MCF 10A (cell line): ENCODE results near the gene MICALL2. TPM values are rescaled to one million over a fixed set of nuclear protein-coding genes. Genes with fewer than 3 reads are reported as not detected.

ENCODE experiments used
- BruUV-seq: library from RNA; stranded (reverse); fragments of 400-500 nt; replicated peaks from 2 replicates; lab custom pipeline; 2021; lab: Mats Ljungman, UMichigan
- CTCF ChIA-PET: fragments of 300-600 bp; sonication (Branson Sonifier 250); formaldehyde crosslinking; extraction: SDS; loops from one replicate; lab custom pipeline; 2021; ENCODE audit warnings: antibody characterized with exemption, inconsistent platforms; lab: Yijun Ruan, JAX
- POLR2A ChIA-PET: fragments of 300-600, 350-650 bp; sonication (Branson Sonifier 250); formaldehyde crosslinking; extraction: SDS; loops from one replicate; lab custom pipeline; 2020; ENCODE audit warnings: antibody characterized with exemption, inconsistent platforms; lab: Yijun Ruan, JAX
- DNase-seq: peaks from one replicate; pipeline ENCODE4 v3.0.0-alpha.2; 2018; ENCODE audit not compliant: unreplicated experiment
- H3K27ac Mint-ChIP-seq: one replicate; pipeline ENCODE4 v1.8.0; 2022; ENCODE audit warnings: mild to moderate bottlenecking, low read depth, mixed read lengths; ENCODE audit not compliant: unreplicated experiment
- H3K27me3 Mint-ChIP-seq: one replicate; pipeline ENCODE4 v1.8.0; 2022; ENCODE audit warnings: mixed read lengths; ENCODE audit not compliant: insufficient read depth, unreplicated experiment
- H3K36me3 Mint-ChIP-seq: one replicate; pipeline ENCODE4 v1.8.0; 2022; ENCODE audit warnings: mild to moderate bottlenecking, moderate library complexity, mixed read lengths; ENCODE audit not compliant: insufficient read depth, unreplicated experiment
- H3K4me1 Mint-ChIP-seq: one replicate; pipeline ENCODE4 v1.8.0; 2022; ENCODE audit warnings: mixed read lengths; ENCODE audit not compliant: insufficient read depth, unreplicated experiment
- H3K4me3 Mint-ChIP-seq: one replicate; pipeline ENCODE4 v1.8.0; 2022; ENCODE audit warnings: mild to moderate bottlenecking, moderate library complexity, mixed read lengths; ENCODE audit not compliant: unreplicated experiment
- H3K9me3 Mint-ChIP-seq: one replicate; pipeline ENCODE4 v1.8.0; 2022; ENCODE audit warnings: mixed read lengths; ENCODE audit not compliant: unreplicated experiment
- CTCF ChIP-seq: fragments of 200-600 bp; IDR thresholded peaks from one replicate; pipeline ENCODE4 v1.8.0; 2022; ENCODE audit warnings: antibody characterized with exemption, mild to moderate bottlenecking; ENCODE audit not compliant: unreplicated experiment
- intact Hi-C: fragments of 100-400 bp; cut with micrococcal nuclease; formaldehyde crosslinking; loops from 2 replicates; pipeline ENCODE4 v1.14.1; 2022
- total RNA-seq: library from RNA; stranded (reverse); gene quantifications from 2 replicates; pipeline ENCODE4 v1.2.3, GENCODE V29; 2022

The MICALL2 gene
- total RNA-seq, 1 experiment from 2014 or later, result 15.8 TPM

GRCh38 chr7:1426474-1426873 lies 32.8 kb downstream of the MICALL2 start:
- Mint-ChIP-seq H3K27ac (no peak overlapping the region), H3K36me3 (no peaks in the 10 kb centered on the region), H3K4me3 (no peak overlapping the region), H3K4me1 (no peaks in the 10 kb centered on the region), H3K9me3 (no peaks in the 10 kb centered on the region), H3K27me3 (peaks cover 27% of the 10 kb centered on the region)
- POLR2A ChIA-PET, result interaction anchor here (0.6 kb wide), 1 partner anchor 32 kb away, joined by 3 read pairs; no protein-coding TSS in a partner anchor
- intact Hi-C loops, result no loop called here
- DNase-seq, result no peak
- CTCF ChIA-PET, result interaction anchor here (1.0 to 1.3 kb wide), 2 partner anchors 14 kb away, joined by 3 read pairs; no protein-coding TSS in a partner anchor
- no peak for TF ChIP-seq CTCF
- BruUV-seq, result no TSS peak

- no peak overlapping the region for H3K27ac Mint-ChIP-seq
- H3K27me3 Mint-ChIP-seq, result peaks cover 27% of the 10 kb centered on the region
- DNase-seq, result no peak
- intact Hi-C loops, result no loop called here
- no peak for TF ChIP-seq CTCF
- no peaks in the 10 kb centered on the region for H3K36me3 Mint-ChIP-seq
- no peaks in the 10 kb centered on the region for H3K9me3 Mint-ChIP-seq
- no TSS peak for BruUV-seq
- no peak overlapping the region for H3K4me3 Mint-ChIP-seq
- ChIA-PET POLR2A (no interaction called here), CTCF (interaction anchor here (0.6 to 1.6 kb wide), 4 partner anchors 8 to 182 kb away, joined by 3 to 6 read pairs (median 3); no protein-coding TSS in a partner anchor)
- no peaks in the 10 kb centered on the region for H3K4me1 Mint-ChIP-seq
Observed at GRCh38 chr7:1425292-1426136, 33.8 kb downstream of the MICALL2 start.

- Mint-ChIP-seq H3K36me3 (no peaks in the 10 kb centered on the region), H3K4me3 (no peak overlapping the region), H3K27ac (no peak overlapping the region), H3K4me1 (no peaks in the 10 kb centered on the region), H3K27me3 (peaks cover 27% of the 10 kb centered on the region), H3K9me3 (no peaks in the 10 kb centered on the region)
- intact Hi-C loops, result no loop called here
- POLR2A ChIA-PET, result no interaction called here
- no peak for DNase-seq
- no peak for TF ChIP-seq CTCF
- no TSS peak for BruUV-seq
- CTCF ChIA-PET, result interaction anchor here (1.6 kb wide), 1 partner anchor 9 kb away, joined by 6 read pairs; no protein-coding TSS in a partner anchor
Observed at GRCh38 chr7:1424041-1424440, 35.2 kb downstream of the MICALL2 start.

- Mint-ChIP-seq H3K36me3 (no peaks in the 10 kb centered on the region), H3K4me1 (no peaks in the 10 kb centered on the region), H3K9me3 (no peaks in the 10 kb centered on the region), H3K4me3 (no peak overlapping the region), H3K27me3 (peaks cover 27% of the 10 kb centered on the region), H3K27ac (no peak overlapping the region)
- no peak for TF ChIP-seq CTCF
- ChIA-PET POLR2A (interaction anchor here (0.7 kb wide), 1 partner anchor 104 kb away, joined by 3 read pairs; no protein-coding TSS in a partner anchor), CTCF (interaction anchor here (1.5 kb wide), 1 partner anchor 11 kb away, joined by 3 read pairs; no protein-coding TSS in a partner anchor)
- intact Hi-C loops, result no loop called here
- DNase-seq, result no peak
- BruUV-seq, result no TSS peak
Observed at GRCh38 chr7:1423264-1423811, 35.9 kb downstream of the MICALL2 start.
